Aorta (tissue), 5 donors: ENCODE data around the gene AK8. TPM values are rescaled to one million over a fixed set of nuclear protein-coding genes. Genes with fewer than 3 reads are reported as not detected.

Source experiments
- ATAC-seq: fragments of 200-7000 bp; cut with Tn5 transposase; one replicate; pipeline ENCODE4 v1.9.1; 2022; ENCODE audit warnings: moderate library complexity; ENCODE audit not compliant: low FRiP score
- DNase-seq, 2 donors: peaks; one replicate each; pipeline ENCODE4 v3.0.0-alpha.2; 2020
- H3K27ac ChIP-seq, 2 donors: one replicate each; pipeline ENCODE4 v1.5.1; 2013; ENCODE audit warnings: low read length in 2 of 2, mild to moderate bottlenecking in 2 of 2, moderate library complexity in 2 of 2, control low read depth in 1 of 2, inconsistent platforms in 1 of 2, low read depth in 1 of 2
- H3K27me3 ChIP-seq, 2 donors: one replicate each; pipeline ENCODE4 v1.6.1; 2013; ENCODE audit warnings: control low read depth in 1 of 2, low read length in 1 of 2, mild to moderate bottlenecking in 1 of 2, moderate library complexity in 1 of 2; ENCODE audit not compliant: insufficient read depth in 2 of 2, control insufficient read depth in 1 of 2
- H3K36me3 ChIP-seq, 2 donors: one replicate each; pipeline ENCODE4 v1.6.1; 2013; ENCODE audit warnings: control low read depth in 1 of 2, low read length in 1 of 2, mild to moderate bottlenecking in 1 of 2; ENCODE audit not compliant: insufficient read depth in 2 of 2, control insufficient read depth in 1 of 2
- H3K4me1 ChIP-seq, 2 donors: one replicate each; pipeline ENCODE4 v1.6.1; 2013; ENCODE audit warnings: low read length in 2 of 2, control low read depth in 1 of 2, mild to moderate bottlenecking in 1 of 2, moderate library complexity in 1 of 2; ENCODE audit not compliant: insufficient read depth in 2 of 2, control insufficient read depth in 1 of 2
- H3K4me3 ChIP-seq, 2 donors: one replicate each; pipeline ENCODE4 v1.5.1; 2013; ENCODE audit warnings: low read length in 2 of 2, control low read depth in 1 of 2, mild to moderate bottlenecking in 1 of 2
- H3K9me3 ChIP-seq: one replicate; pipeline ENCODE4 v1.6.1; 2013; ENCODE audit warnings: mild to moderate bottlenecking, low read length; ENCODE audit not compliant: control insufficient read depth
- WGBS, 2 donors: extraction: QIAGEN DNeasy Blood & Tissue Kit; methylation state at CpG; one replicate each; pipeline ENCODE4 v1.1.7; 2013; 5-methylcytosine and 5-hydroxymethylcytosine counted together
- intact Hi-C, 2 donors: fragments of 100-400 bp; cut with DNase I; formaldehyde crosslinking; loops; one replicate each; pipeline versions ENCODE4 v1.14.2 to v1.15.0; 2022
- polyA plus RNA-seq, 2 donors: library from polyadenylated mRNA; stranded (reverse); fragments of 200-250 nt; gene quantifications; one replicate each; pipeline ENCODE4 v1.2.3, GENCODE V29; 2013
- total RNA-seq, 2 donors: library from RNA; stranded (reverse); fragmentation: NEBNext Ultra II Directional; extraction: Animal tissue kit (Norgen Biotek cat#: 25700); gene quantifications; one replicate each; pipeline ENCODE4 v1.2.1, GENCODE V29; 2021
- donor health status: healthy with polysubstance abuse.
- donor health status: Bipolar disorder and iron deficiency.
- donor health status: DM: no; HTN: no; CAD: no.
- donor health status: DM: no; HTN: no; CAD: no.
- donor health status: DM: yes; HTN: yes; CAD: no.

AK8 gene
- total and polyA plus RNA-seq, 4 donors: 0.38 to 0.72 (median 0.71) TPM; not detected in 1

DNA sequence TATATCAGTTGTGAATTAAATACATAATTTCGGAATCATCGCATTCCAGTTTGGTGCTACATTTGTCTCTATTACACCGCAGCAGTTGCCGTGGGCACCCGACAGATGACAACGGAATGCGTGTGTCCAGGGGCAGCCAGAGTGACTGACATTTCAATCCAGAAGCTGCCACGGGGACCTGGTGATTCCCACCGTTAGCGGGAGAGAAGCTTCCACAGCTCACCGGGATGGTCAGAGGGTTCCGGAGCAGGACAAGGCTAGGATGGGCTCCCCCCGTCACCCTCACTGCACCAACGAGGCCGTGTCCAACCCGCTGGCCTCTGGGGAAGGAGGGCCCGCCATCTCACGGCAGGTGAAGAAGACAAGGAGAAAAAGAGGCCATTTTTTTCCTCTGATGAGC, 121.1 kb downstream of the AK8 start:
- WGBS, 2 donors: 77 to 85% methylated on average over 17 to 18 of the region's 18 CpGs
- H3K36me3 ChIP-seq: no peaks in the 10 kb centered on the region
- DNase-seq (no peak), ATAC-seq (no peak)
- no peaks in the 10 kb centered on the region for H3K9me3 ChIP-seq
- no peaks in the 10 kb centered on the region for H3K4me1 ChIP-seq
- no peaks in the 10 kb centered on the region for H3K27me3 ChIP-seq
- no peak overlapping the region for H3K27ac ChIP-seq
- H3K4me3 ChIP-seq: no peak overlapping the region
- intact Hi-C loops: no loop called here

DNA sequence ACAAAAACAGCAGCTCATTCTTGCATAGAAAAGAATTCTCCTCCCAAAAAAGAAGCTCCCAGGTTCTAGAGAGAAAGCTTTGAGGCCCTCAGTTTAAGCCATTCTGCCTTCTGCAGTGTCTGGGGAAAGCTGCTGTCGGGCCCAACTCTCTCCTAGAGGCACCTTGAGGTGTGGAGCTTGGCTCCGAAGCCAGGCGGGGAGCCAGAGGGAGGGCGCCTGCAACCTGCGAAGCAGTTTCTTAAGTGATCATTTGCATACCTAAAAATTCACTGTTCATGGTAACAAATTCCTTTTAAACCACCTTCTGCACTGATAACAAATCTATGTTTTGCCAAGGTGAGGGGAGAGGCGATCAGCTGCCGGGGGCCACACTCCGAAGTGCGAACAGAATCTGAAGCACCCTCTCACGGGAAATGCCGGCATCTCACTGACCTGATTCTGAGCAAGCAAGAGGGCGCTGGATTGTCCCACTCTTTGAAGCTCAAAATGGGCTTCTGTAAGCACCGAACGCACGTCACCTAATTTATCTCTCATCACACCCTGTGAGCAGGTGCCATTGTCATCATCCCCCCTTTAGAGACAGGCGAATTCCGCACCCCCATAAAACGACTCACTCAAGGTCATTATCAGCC, 121.8 kb downstream of the AK8 start:
- Histone ChIP-seq H3K27ac (no peak overlapping the region), H3K9me3 (no peaks in the 10 kb centered on the region), H3K36me3 (no peaks in the 10 kb centered on the region), H3K4me1 (no peaks in the 10 kb centered on the region), H3K4me3 (no peak overlapping the region), H3K27me3 (no peaks in the 10 kb centered on the region)
- ATAC-seq (no peak), DNase-seq (no peak)
- intact Hi-C loops: no loop called here
- WGBS, 2 donors: 57 to 68% methylated on average over 18 of the region's 18 CpGs

DNA sequence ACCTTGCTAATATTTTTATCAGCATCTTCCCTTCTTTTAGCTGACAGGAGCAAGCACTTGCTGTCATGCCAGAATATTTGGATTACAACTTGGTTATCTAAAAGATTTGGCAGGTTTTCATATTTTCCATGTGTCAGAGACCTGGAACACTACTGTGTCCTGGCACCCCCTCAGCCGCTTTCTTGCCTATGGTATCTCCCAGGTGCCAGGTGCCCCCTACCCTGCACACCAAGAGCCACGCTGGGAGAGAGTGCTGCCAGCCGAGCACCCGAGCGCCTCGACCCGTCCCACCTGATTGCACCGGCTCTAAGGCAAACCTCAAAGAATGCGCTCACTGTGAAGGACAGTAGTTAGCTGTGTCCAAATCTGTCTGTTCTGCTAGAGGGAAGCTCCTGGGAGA, 123.0 kb downstream of the AK8 start:
- ATAC-seq (no peak), DNase-seq (peak in 1 of 2 donors; percentile 40)
- H3K4me1 ChIP-seq: no peaks in the 10 kb centered on the region
- no peak overlapping the region for H3K27ac ChIP-seq
- intact Hi-C loops: no loop called here
- WGBS, 2 donors: 88 to 90% methylated on average over 9 of the region's 9 CpGs
- no peaks in the 10 kb centered on the region for H3K9me3 ChIP-seq
- H3K4me3 ChIP-seq: no peak overlapping the region
- H3K36me3 ChIP-seq: no peaks in the 10 kb centered on the region
- H3K27me3 ChIP-seq: no peaks in the 10 kb centered on the region

DNA sequence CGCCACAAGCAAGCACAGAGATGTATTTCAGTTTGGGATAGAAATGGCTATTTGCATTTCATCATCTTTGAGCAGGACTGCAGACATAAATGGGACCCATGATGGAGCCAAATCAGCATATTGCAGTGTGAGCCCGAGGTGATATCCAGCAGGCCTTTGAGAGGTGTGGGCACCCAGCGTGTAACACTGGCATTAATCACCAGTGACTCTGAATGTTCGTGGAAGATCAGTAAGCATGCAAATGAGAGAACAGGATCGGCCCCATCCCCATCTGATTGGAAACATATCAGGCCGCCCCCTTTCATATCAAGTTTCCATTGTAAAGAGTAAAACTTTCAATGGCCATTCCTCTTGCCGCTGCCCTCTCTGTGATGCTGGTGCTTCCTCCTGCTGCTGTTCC, 123.8 kb downstream of the AK8 start:
- Histone ChIP-seq H3K4me3 (no peak overlapping the region), H3K27me3 (no peaks in the 10 kb centered on the region), H3K4me1 (no peaks in the 10 kb centered on the region), H3K36me3 (no peaks in the 10 kb centered on the region), H3K27ac (no peak overlapping the region), H3K9me3 (no peaks in the 10 kb centered on the region)
- DNase-seq (peak in 1 of 2 donors; percentile 8), ATAC-seq (no peak)
- WGBS, 2 donors: 92 to 94% methylated on average over 7 of the region's 7 CpGs
- intact Hi-C loops: no loop called here

DNA sequence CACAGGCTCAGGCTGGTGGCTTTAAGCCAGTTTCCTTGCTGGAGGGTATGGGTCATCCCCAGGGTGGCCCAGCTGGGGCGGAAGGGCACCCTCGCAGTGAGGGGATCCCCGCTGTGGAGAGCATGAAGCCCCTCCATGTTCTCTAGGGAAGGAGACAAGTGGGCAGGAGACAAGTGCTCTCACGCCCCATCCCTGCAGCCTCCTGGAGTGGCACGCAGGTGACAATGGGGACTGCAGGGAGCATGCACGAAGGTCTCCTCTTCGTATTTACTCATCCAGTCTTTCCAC, 124.5 kb downstream of the AK8 start:
- intact Hi-C loops: no loop called here
- H3K27me3 ChIP-seq: no peaks in the 10 kb centered on the region
- ATAC-seq (no peak), DNase-seq (peak in 1 of 2 donors; percentile 24)
- H3K9me3 ChIP-seq: no peaks in the 10 kb centered on the region
- no peaks in the 10 kb centered on the region for H3K4me1 ChIP-seq
- no peaks in the 10 kb centered on the region for H3K36me3 ChIP-seq
- WGBS, 2 donors: 90 to 94% methylated on average over 7 of the region's 7 CpGs
- no peak overlapping the region for H3K4me3 ChIP-seq
- no peak overlapping the region for H3K27ac ChIP-seq

DNA sequence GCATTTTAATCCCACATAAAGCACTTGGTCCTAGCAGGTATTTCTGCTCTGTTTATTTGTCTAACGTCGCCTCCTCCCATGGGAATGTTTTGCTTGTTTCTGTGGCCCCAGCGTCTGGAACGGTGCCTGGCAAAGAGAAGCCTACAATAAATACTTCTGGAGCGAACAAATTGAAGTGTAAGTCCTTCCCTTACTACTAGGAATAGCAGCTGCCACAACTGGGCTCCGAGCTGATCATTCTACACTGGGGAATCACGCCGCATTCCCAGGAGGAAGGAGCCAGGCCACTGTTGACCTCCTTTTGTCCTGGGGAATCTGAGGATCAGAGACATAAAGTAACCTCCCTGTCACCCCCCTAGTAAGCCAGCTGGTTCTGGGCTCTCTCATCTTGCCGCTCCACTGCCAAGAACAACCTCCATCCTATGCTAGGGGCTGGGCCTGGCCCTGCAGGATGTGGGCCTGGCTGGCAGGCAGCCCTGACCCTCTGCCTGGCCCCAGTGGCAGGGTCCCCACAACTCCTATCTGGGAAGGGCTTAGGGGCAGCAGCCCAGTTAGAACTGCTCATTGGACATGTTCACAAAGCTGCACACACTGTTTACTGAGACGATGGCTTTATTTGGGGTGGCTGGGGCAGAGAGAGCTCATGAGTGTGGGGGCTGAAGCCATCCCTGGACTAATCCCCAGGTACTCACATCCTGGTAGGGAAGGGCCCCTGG, 125.0 kb downstream of the AK8 start:
- H3K36me3 ChIP-seq: no peaks in the 10 kb centered on the region
- DNase-seq: peak in 1 of 2 donors; percentile 53
- H3K27me3 ChIP-seq: no peaks in the 10 kb centered on the region
- H3K4me1 ChIP-seq: no peaks in the 10 kb centered on the region
- no peak for ATAC-seq
- intact Hi-C loops: no loop called here
- no peak overlapping the region for H3K27ac ChIP-seq
- no peaks in the 10 kb centered on the region for H3K9me3 ChIP-seq
- H3K4me3 ChIP-seq: no peak overlapping the region
- WGBS, 2 donors: 11 to 15% methylated on average over 10 of the region's 10 CpGs

DNA sequence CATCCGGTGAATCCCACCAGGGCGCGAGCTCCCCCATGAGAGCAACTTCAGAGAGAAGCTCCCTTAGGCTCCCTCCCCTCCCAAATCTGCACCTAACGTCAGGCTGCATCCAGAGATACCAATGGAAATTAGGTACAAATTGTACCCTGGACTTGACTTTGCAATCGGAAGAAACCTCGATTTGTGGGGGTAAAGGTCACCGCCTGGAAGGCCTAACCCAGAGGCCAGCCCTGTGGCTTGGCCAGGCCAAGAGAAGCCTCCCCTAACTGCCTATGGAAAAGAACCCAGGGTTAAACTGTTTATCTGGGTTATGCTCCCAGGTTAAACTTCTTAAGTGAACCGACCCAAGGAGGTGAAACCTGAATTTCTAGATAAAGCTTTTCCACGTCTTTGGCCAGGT, 127.4 kb downstream of the AK8 start:
- no peak for ATAC-seq
- WGBS, 2 donors: 83 to 92% methylated on average over 9 of the region's 9 CpGs
- H3K4me3 ChIP-seq: no peak overlapping the region
- no peak overlapping the region for H3K27ac ChIP-seq
- H3K27me3 ChIP-seq: no peaks in the 10 kb centered on the region
- no peaks in the 10 kb centered on the region for H3K4me1 ChIP-seq
- intact Hi-C loops: no loop called here
- H3K9me3 ChIP-seq: no peaks in the 10 kb centered on the region
- H3K36me3 ChIP-seq: no peaks in the 10 kb centered on the region
- DNase-seq: no peak

DNA sequence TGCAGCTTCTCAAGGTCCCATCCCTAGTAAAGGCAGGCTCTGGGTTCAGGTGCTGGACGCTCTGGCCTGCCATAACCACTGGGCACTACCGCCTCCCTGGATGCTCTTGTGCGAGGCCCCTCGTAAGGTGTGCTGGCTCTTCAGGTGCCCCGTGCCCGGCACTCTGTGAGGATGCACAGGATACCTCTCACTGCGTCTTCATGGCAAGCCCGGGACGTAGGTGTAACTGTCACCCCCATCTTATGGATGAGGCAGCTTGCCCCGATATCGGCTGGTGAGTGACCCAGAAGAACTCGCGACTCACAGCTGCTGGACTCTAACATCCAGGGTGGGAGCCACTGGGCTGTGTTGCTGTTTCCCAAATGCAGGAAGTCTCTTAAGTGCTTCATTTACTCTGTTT, 128.8 kb downstream of the AK8 start:
- no peaks in the 10 kb centered on the region for H3K27me3 ChIP-seq
- WGBS, 2 donors: 86 to 91% methylated on average over 13 of the region's 13 CpGs
- H3K36me3 ChIP-seq: no peaks in the 10 kb centered on the region
- DNase-seq (no peak), ATAC-seq (no peak)
- no peak overlapping the region for H3K4me3 ChIP-seq
- no peak overlapping the region for H3K27ac ChIP-seq
- intact Hi-C loops: no loop called here
- no peaks in the 10 kb centered on the region for H3K4me1 ChIP-seq
- H3K9me3 ChIP-seq: no peaks in the 10 kb centered on the region

DNA sequence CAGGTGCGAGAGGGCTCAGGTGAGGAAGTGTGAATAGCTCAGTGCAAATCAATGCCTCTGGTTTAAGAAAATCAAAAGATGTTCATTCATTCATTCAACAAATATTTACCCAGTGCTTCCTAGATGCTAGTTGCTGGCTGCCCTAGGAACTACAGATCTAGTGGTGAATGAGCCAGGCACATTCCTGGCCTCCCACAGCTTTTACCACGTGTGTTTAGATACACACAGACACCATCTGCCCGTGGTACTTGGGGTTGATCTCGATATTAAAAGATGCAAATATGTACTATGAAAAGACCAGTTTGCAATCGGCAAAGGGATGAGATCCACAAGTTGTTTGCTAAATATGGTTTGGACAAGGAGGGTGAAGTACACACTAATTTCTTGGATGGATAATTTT, 129.6 kb downstream of the AK8 start:
- WGBS, 2 donors: 43 to 44% methylated on average over 5 of the region's 5 CpGs
- Histone ChIP-seq H3K9me3 (no peaks in the 10 kb centered on the region), H3K4me1 (no peaks in the 10 kb centered on the region), H3K36me3 (no peaks in the 10 kb centered on the region), H3K27me3 (no peaks in the 10 kb centered on the region), H3K27ac (no peak overlapping the region), H3K4me3 (no peak overlapping the region)
- no peak for DNase-seq
- ATAC-seq: no peak
- intact Hi-C loops: no loop called here
